Activated naive CD4-positive, alpha-beta T cell treated with anti-CD3 and anti-CD28 coated beads, Interleukin-2, amount 50 U/mL, for 16 hours (primary cell): Measurements from ENCODE around the gene RGS5.

Experiments used
- DNase-seq: peaks from one replicate; pipeline ENCODE4 v3.0.0-alpha.2; 2020

The RGS5 gene

GRCh38 chr1:163178628-163179027, 24.1 kb downstream of the RGS5 start:
- DNase-seq = no peak

DNA sequence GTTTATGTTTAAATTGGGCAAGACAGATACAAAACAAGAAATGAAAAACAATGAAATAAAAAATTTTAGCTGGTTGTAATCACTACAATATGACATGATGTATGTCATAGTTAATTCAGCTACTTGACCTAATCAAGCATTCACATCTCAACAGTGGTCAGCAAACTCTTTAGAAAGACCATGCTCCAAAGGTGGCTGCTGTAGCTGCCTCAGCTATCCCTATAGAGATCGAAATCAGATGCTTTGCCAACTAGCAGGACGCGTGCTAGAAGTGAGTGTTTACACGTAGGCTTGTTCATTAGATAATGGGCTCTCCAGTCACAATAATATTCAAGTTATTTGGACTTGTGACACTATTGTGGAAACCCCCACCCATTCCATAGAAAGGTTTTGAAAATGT, 25.9 kb downstream of the RGS5 start:
- no peak for DNase-seq

GRCh38 chr1:163174524-163175437, 27.9 kb downstream of the RGS5 start:
- DNase-seq = peak; percentile 28

GRCh38 chr1:163173121-163173520, 29.6 kb downstream of the RGS5 start:
- DNase-seq = no peak

DNA sequence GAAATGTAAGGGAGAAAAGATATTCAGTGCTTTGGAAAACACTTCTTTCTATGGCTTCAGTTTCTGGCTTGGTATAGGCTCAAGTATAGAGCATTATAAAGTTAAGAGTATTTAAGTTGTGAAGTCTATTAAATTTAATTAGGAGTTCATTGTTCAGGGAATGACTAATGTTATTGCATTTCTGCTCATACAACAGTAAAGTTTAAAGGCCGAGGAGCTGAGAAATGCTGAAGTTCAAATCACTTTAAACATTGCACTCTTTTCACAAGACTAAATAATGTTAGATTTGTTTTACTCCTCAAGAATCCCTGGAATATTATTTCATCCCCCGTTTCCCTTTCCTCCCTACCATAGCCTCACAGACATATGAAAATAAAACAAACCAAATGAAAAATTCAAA, 30.1 kb downstream of the RGS5 start:
- DNase-seq = no peak

- DNase-seq = no peak
These were observed 30.9 kb downstream of the RGS5 start for GRCh38 chr1:163171826-163172225.

GRCh38 chr1:163170975-163171676, 31.6 kb downstream of the RGS5 start:
- DNase-seq = no peak

DNA sequence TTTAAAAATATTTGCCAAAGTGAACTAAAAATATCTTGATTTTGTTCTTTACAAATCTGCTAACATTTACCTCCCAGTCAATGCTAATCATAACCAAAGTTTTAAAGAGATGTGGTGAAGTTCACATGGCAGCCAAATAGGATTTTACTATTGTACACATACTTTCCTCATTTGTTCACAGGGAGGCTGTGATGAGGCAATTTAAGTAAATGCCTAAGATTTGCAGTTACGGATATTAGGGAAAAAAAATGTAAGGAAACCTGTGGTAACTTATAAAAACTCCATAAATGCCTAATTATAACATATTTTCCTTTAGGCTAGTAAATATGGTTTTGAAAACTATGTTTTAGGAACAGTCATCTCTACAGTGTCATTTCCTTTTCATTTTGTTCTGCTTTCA, 32.4 kb downstream of the RGS5 start:
- DNase-seq = no peak

- DNase-seq = no peak
These were observed 33.2 kb downstream of the RGS5 start for GRCh38 chr1:163169553-163169952.

DNA sequence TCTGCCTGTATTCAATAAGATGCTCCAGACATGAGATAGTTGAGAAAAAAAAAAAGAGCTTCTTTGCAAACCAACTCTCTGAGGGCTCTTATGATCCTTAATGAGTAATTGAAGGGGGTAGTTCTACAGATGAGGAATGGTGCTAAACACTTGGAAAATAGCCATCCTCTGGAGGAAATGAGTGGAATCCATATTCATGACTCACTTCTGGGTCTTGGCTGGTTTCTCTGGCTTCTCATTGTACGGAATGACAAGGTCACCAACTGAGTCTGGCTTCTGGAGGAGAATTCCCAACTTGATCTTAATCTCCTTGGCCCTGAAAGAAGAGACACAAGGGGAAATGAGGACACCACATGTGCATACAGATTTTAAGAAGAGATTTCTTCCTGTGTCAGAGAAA, 34.7 kb downstream of the RGS5 start:
- no peak for DNase-seq

- DNase-seq = no peak
These were observed 35.7 kb downstream of the RGS5 start for GRCh38 chr1:163166886-163167555.

- no peak for DNase-seq
These were observed 37.6 kb downstream of the RGS5 start for GRCh38 chr1:163165119-163165518.

GRCh38 chr1:163163881-163164582, 38.7 kb downstream of the RGS5 start:
- DNase-seq = no peak

GRCh38 chr1:163163163-163163562, 39.6 kb downstream of the RGS5 start:
- DNase-seq = no peak

DNA sequence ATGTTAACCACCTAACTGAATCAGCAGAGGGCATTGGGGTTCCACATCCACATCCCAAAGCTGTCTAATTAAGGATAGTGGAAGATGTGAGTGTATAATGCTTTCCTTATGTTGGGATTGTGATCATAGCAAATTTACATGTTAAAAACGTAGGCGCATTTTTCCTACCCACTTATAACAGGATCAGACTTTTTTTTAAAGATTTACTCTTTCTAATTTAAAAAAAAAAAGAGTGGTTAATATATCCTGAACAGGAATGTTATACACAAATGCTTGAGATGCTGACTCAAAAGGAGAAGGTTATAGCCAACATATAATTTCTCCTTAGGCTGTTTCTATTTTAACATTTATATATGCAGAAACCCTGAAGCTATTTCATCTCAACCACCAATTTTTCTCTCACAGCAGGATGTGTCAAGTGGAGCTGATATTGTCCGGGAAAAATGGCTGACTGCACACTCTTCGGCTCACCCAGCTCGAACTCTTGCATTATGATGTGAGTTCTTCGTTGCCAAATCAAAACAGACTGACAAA, 40.3 kb downstream of the RGS5 start:
- no peak for DNase-seq

- DNase-seq = no peak
These were observed 40.9 kb downstream of the RGS5 start for GRCh38 chr1:163161841-163162240.

- no peak for DNase-seq
These were observed 41.4 kb downstream of the RGS5 start for GRCh38 chr1:163161337-163161736.

- no peak for DNase-seq
These were observed 47.1 kb downstream of the RGS5 start for GRCh38 chr1:163155606-163156005.

GRCh38 chr1:163148911-163149310, 53.8 kb downstream of the RGS5 start:
- no peak for DNase-seq

DNA sequence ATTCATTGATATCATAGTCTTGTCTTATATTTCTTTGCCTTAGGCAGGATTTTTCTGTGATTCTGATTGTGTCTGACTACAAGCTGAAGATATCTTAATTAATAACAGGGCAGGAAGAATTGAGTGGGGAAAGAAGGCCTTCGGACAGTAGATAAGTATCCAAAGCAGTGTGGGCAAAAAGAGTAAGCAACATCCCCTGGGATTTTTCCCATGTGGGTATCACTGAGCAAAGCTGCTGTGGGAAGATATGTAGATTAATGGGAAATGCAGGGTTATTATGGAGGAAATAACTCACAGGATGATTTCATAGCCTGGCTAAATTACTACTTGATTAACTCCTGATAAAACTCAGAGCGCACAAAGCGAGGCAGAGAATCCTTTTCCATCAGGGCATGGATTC, 55.7 kb downstream of the RGS5 start:
- no peak for DNase-seq

DNA sequence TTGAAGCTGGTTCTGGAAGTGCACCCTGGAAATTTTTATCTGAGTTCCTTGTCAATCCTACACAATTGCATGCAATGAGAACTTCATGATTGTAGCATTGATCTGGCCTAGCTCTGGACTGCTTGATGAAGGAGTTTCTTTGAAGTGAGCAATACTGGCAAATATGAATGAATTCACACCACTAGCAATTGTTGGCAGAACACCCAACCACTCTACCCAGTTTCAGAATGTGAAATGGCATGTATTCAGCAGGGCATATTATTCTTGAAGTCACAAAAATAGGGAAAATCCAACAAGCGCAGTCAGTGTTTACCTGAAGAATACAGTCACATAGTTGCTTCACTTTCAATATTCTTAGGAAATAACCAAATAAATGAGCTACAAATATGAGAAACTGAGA, 57.3 kb downstream of the RGS5 start:
- DNase-seq = no peak

GRCh38 chr1:163144418-163144817, 58.3 kb downstream of the RGS5 start:
- no peak for DNase-seq

GRCh38 chr1:163142152-163142551, 60.6 kb downstream of the RGS5 start:
- no peak for DNase-seq
